ENCODE data around the gene DAB2IP. TPM values are rescaled to one million over a fixed set of nuclear protein-coding genes. Genes with fewer than 3 reads are reported as not detected.
A peak's percentile ranks its signal among the peaks of the same experiment; 100 is the strongest.

Gene DAB2IP
- total RNA-seq, 2 donors from 2014 or later, result 70.7 to 71.0 TPM

GRCh38 chr9:121718501-121718900 lies 67.1 kb downstream of the DAB2IP start:
- Histone ChIP-seq H3K27me3 (ENCODE audit: control insufficient read depth, insufficient read depth, low read length, poor library complexity, severe bottlenecking) (no peaks in the 10 kb centered on the region), H3K9ac (ENCODE audit: extremely low read depth, low read length, poor library complexity, severe bottlenecking) (no peak overlapping the region), H3K4me3 (ENCODE audit: low read length) (no peak overlapping the region), H3K36me3 (ENCODE audit: control insufficient read depth, insufficient read depth, low read length) (no peaks in the 10 kb centered on the region), H3K9me3 (ENCODE audit: control insufficient read depth, low read length) (no peaks in the 10 kb centered on the region), H3K27ac (ENCODE audit: low read depth, low read length) (no peak overlapping the region), H3K4me1 (ENCODE audit: control insufficient read depth, insufficient read depth, low read length) (no peaks in the 10 kb centered on the region)
- H3K27me3 Mint-ChIP-seq (ENCODE audit: insufficient read depth), result no peaks in the 10 kb centered on the region
- DNase-seq, result no peak
- peaks cover 19% of the 10 kb centered on the region for H3K4me1 Mint-ChIP-seq
- TF ChIP-seq, protein P1, sequence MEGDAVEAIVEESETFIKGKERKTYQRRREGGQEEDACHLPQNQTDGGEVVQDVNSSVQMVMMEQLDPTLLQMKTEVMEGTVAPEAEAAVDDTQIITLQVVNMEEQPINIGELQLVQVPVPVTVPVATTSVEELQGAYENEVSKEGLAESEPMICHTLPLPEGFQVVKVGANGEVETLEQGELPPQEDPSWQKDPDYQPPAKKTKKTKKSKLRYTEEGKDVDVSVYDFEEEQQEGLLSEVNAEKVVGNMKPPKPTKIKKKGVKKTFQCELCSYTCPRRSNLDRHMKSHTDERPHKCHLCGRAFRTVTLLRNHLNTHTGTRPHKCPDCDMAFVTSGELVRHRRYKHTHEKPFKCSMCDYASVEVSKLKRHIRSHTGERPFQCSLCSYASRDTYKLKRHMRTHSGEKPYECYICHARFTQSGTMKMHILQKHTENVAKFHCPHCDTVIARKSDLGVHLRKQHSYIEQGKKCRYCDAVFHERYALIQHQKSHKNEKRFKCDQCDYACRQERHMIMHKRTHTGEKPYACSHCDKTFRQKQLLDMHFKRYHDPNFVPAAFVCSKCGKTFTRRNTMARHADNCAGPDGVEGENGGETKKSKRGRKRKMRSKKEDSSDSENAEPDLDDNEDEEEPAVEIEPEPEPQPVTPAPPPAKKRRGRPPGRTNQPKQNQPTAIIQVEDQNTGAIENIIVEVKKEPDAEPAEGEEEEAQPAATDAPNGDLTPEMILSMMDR (conservative IDR thresholded peaks at IDR 0.05), result no peak
- H3K9me3 Mint-ChIP-seq, result no peaks in the 10 kb centered on the region
- peaks cover 8% of the 10 kb centered on the region for H3K36me3 Mint-ChIP-seq (ENCODE audit: low read depth)
- 86 to 87% methylated on average over 6 of the region's 6 CpGs for WGBS, 2 experiments (ENCODE audit: insufficient coverage in 1 of 2, insufficient read length in 1 of 2)
- no peak overlapping the region for H3K27ac Mint-ChIP-seq
- H3K4me3 Mint-ChIP-seq, result no peak overlapping the region

- Histone ChIP-seq H3K4me3 (ENCODE audit: low read length) (no peak overlapping the region), H3K27me3 (ENCODE audit: control insufficient read depth, insufficient read depth, low read length, poor library complexity, severe bottlenecking) (no peaks in the 10 kb centered on the region), H3K4me1 (ENCODE audit: control insufficient read depth, insufficient read depth, low read length) (no peaks in the 10 kb centered on the region), H3K9me3 (ENCODE audit: control insufficient read depth, low read length) (no peaks in the 10 kb centered on the region), H3K9ac (ENCODE audit: extremely low read depth, low read length, poor library complexity, severe bottlenecking) (no peak overlapping the region), H3K36me3 (ENCODE audit: control insufficient read depth, insufficient read depth, low read length) (no peaks in the 10 kb centered on the region), H3K27ac (ENCODE audit: low read depth, low read length) (peak overlapping the region; percentile 41)
- Mint-ChIP-seq H3K36me3 (ENCODE audit: low read depth) (no peaks in the 10 kb centered on the region), H3K27ac (peak overlapping the region; percentile 74), H3K9me3 (no peaks in the 10 kb centered on the region), H3K27me3 (ENCODE audit: insufficient read depth) (no peaks in the 10 kb centered on the region), H3K4me1 (peaks cover 29% of the 10 kb centered on the region), H3K4me3 (no peak overlapping the region)
- no peak for DNase-seq
- WGBS, 2 experiments (ENCODE audit: insufficient coverage in 1 of 2, insufficient read length in 1 of 2), result 87 to 89% methylated on average over 5 to 7 of the region's 7 CpGs
- TF ChIP-seq, protein P1 (conservative IDR thresholded peaks at IDR 0.05), result no peak
Measured at GRCh38 chr9:121720311-121721057, 69.0 kb downstream of the DAB2IP start.

GRCh38 chr9:121721058-121721350 lies 69.6 kb downstream of the DAB2IP start:
- Histone ChIP-seq H3K36me3 (ENCODE audit: control insufficient read depth, insufficient read depth, low read length) (no peaks in the 10 kb centered on the region), H3K9ac (ENCODE audit: extremely low read depth, low read length, poor library complexity, severe bottlenecking) (no peak overlapping the region), H3K9me3 (ENCODE audit: control insufficient read depth, low read length) (no peaks in the 10 kb centered on the region), H3K4me3 (ENCODE audit: low read length) (no peak overlapping the region), H3K27me3 (ENCODE audit: control insufficient read depth, insufficient read depth, low read length, poor library complexity, severe bottlenecking) (no peaks in the 10 kb centered on the region), H3K4me1 (ENCODE audit: control insufficient read depth, insufficient read depth, low read length) (no peaks in the 10 kb centered on the region), H3K27ac (ENCODE audit: low read depth, low read length) (no peak overlapping the region)
- TF ChIP-seq, protein P1 (conservative IDR thresholded peaks at IDR 0.05), result peak; percentile 30
- Mint-ChIP-seq H3K4me1 (peaks cover 33% of the 10 kb centered on the region), H3K27me3 (ENCODE audit: insufficient read depth) (no peaks in the 10 kb centered on the region), H3K36me3 (ENCODE audit: low read depth) (no peaks in the 10 kb centered on the region), H3K27ac (no peak overlapping the region), H3K4me3 (no peak overlapping the region), H3K9me3 (no peaks in the 10 kb centered on the region)
- no peak for DNase-seq
- 83 to 93% methylated on average over 1 of the region's 1 CpG for WGBS, 2 experiments (ENCODE audit: insufficient coverage in 1 of 2, insufficient read length in 1 of 2)
